Measurements from ENCODE around the gene CNTN5. TPM values are rescaled to one million over a fixed set of nuclear protein-coding genes. Genes with fewer than 3 reads are reported as not detected.

CNTN5 gene
- not detected for total RNA-seq

- ATAC-seq (ENCODE audit: low FRiP score): peak; percentile 82
- TF ChIP-seq CTCF (IDR thresholded peaks at IDR 0.05): no peak
Measured at GRCh38 chr11:99020352-99021225, at the start of gene CNTN5. Gene CNTN5, plus strand, starts transcription at chr11:99020949.

GRCh38 chr11:98979205-98979604 lies 41.5 kb upstream of the CNTN5 start:
- TF ChIP-seq CTCF (IDR thresholded peaks at IDR 0.05): no peak
- no peak for ATAC-seq (ENCODE audit: low FRiP score)
- DNase-seq (ENCODE audit: low spot score): no peak

More at GRCh38 chr11:99020352-99021225, at the start of gene CNTN5:
- DNase-seq (ENCODE audit: low spot score): no peak

GRCh38 chr11:99015634-99016454 lies 4.9 kb upstream of the CNTN5 start:
- DNase-seq (ENCODE audit: low spot score) (no peak), ATAC-seq (ENCODE audit: low FRiP score) (no peak)
- peak in 1 of 3 donors; percentile 44 for TF ChIP-seq CTCF (IDR thresholded peaks at IDR 0.05)

- no peak for TF ChIP-seq CTCF (IDR thresholded peaks at IDR 0.05)
- DNase-seq (ENCODE audit: low spot score) (no peak), ATAC-seq (ENCODE audit: low FRiP score) (no peak)
Measured at GRCh38 chr11:99019696-99020095, 1.1 kb upstream of the CNTN5 start.

GRCh38 chr11:99037057-99037456 lies 16.3 kb downstream of the CNTN5 start:
- TF ChIP-seq CTCF (IDR thresholded peaks at IDR 0.05): no peak
- no peak for ATAC-seq (ENCODE audit: low FRiP score)
- DNase-seq (ENCODE audit: low spot score): no peak

- TF ChIP-seq CTCF (IDR thresholded peaks at IDR 0.05): no peak
- ATAC-seq (ENCODE audit: low FRiP score): no peak
- no peak for DNase-seq (ENCODE audit: low spot score)
Measured at GRCh38 chr11:99063331-99063730, 42.6 kb downstream of the CNTN5 start.
